ENCODE data around the gene ZNF827.

Gene ZNF827

DNA sequence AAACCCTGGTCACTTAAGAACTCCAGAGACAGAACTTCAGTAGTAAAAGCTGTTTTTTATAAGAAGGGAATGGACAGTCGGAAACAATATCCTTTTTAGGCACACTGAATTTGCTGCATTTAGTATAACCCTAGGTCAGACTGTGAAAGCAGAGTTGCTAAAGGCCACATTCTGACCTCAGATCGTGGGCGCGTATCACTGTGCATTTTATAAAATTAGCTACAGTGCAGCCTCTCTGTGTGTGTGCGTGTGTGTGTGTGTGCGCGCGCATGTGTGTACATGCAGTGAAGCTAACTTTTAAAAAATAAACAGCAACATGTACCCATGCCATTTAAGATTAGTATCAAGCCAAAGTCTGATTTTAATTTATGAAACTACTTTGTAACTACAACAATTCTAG lies 8.0 kb downstream of the ZNF827 start (continued):
- TF ChIP-seq ZNF596 (tag by site-specific recombination; IDR thresholded peaks at IDR 0.05) (no peak), ZNF37A (tag by site-specific recombination; IDR thresholded peaks at IDR 0.05) (no peak), ZNF404 (tag by site-specific recombination; IDR thresholded peaks at IDR 0.05) (no peak), ZNF155 (tag by site-specific recombination; IDR thresholded peaks at IDR 0.05) (no peak)
- TF ChIP-seq, protein P1, sequence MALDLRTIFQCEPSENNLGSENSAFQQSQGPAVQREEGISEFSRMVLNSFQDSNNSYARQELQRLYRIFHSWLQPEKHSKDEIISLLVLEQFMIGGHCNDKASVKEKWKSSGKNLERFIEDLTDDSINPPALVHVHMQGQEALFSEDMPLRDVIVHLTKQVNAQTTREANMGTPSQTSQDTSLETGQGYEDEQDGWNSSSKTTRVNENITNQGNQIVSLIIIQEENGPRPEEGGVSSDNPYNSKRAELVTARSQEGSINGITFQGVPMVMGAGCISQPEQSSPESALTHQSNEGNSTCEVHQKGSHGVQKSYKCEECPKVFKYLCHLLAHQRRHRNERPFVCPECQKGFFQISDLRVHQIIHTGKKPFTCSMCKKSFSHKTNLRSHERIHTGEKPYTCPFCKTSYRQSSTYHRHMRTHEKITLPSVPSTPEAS (tag by site-specific recombination; IDR thresholded peaks at IDR 0.05), result no peak

DNA sequence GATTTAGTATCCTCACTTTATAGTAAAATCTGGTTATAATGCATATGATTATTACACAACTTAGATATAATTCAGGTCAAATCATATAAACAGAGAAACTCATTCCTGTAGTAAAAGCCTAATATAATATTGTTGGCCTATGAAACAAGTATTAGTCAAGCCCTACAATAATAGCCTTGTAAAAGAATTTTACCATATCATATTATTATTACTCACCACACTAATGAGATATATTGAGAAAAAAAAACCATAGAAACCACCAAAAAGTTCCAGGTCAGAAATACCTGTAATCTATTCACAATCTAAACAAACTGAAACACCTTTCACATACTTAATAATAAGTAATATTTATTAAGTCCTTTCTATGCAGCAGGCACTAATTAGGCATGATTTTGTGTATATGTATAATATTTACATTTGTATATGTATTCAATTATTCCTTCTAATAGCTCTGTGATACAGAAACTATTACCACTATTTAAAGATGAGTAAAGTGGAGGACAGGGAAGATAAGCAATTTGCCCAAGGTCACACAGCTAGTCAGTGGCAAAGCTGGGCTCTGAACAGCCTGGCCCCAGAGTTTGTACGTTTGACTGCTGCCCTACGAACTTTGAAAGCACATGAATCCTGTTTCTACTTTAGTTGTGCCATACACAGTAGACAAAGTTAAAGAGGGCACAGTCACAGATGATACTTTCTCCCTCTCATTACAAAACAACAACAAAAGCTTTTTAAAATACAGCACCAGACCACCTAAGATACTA lies 9.0 kb downstream of the ZNF827 start:
- ChIA-PET CTCF (interaction anchor here (0.7 kb wide), 1 partner anchor 22 kb away, joined by 3 read pairs; no protein-coding TSS in a partner anchor), POLR2A (no interaction called here)
- no peak overlapping the region for H3K27ac ChIP-seq (ENCODE audit: extremely low read depth, low read depth, low read length)
- TF ChIP-seq, protein P2, sequence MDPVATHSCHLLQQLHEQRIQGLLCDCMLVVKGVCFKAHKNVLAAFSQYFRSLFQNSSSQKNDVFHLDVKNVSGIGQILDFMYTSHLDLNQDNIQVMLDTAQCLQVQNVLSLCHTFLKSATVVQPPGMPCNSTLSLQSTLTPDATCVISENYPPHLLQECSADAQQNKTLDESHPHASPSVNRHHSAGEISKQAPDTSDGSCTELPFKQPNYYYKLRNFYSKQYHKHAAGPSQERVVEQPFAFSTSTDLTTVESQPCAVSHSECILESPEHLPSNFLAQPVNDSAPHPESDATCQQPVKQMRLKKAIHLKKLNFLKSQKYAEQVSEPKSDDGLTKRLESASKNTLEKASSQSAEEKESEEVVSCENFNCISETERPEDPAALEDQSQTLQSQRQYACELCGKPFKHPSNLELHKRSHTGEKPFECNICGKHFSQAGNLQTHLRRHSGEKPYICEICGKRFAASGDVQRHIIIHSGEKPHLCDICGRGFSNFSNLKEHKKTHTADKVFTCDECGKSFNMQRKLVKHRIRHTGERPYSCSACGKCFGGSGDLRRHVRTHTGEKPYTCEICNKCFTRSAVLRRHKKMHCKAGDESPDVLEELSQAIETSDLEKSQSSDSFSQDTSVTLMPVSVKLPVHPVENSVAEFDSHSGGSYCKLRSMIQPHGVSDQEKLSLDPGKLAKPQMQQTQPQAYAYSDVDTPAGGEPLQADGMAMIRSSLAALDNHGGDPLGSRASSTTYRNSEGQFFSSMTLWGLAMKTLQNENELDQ (tag by site-specific recombination; IDR thresholded peaks at IDR 0.05; ENCODE audit: low read depth), result no peak
- TF ChIP-seq ZBTB48 (tag by site-specific recombination; IDR thresholded peaks at IDR 0.05) (no peak), ZNF19 (tag by site-specific recombination; IDR thresholded peaks at IDR 0.05; ENCODE audit: low read depth) (no peak)
- H3K9me3 ChIP-seq (ENCODE audit: control insufficient read depth, insufficient read depth, low read depth, low read length), result no peaks in the 10 kb centered on the region
- no peak overlapping the region for H3K4me3 ChIP-seq (ENCODE audit: low read depth, low read length)
- no peaks in the 10 kb centered on the region for H3K36me3 ChIP-seq (ENCODE audit: control insufficient read depth in 2 of 2, insufficient read depth in 1 of 2, low read length in 2 of 2)
- H3K4me1 ChIP-seq (ENCODE audit: control insufficient read depth, insufficient read depth, low read length), result peaks cover 5% of the 10 kb centered on the region; the same call in 1 of the 2 replicates

DNA sequence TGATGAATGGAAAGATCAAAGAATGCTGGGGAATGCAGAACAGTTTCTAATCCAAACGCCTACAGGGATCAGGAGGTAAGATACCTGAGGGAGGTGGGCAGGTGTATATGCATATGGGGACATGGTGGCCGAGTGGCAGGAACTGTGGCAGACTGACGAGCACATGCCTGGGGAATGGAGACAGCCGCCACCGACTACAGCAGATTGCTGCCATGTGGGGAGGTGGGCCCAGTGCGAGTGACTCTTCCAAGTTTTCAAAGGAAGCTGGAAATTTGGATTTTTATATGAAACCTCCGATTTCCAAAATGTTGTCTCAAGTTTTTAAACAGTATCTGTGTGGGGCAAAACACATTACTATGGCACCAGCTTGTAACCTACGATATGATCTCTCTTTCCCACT lies 9.9 kb downstream of the ZNF827 start:
- Histone ChIP-seq H3K9me3 (ENCODE audit: control insufficient read depth, insufficient read depth, low read depth, low read length) (no peaks in the 10 kb centered on the region), H3K4me3 (ENCODE audit: low read depth, low read length) (no peak overlapping the region), H3K36me3 (ENCODE audit: control insufficient read depth in 2 of 2, insufficient read depth in 1 of 2, low read length in 2 of 2) (no peaks in the 10 kb centered on the region), H3K4me1 (ENCODE audit: control insufficient read depth, insufficient read depth, low read length) (peaks cover 5% of the 10 kb centered on the region; the same call in 1 of the 2 replicates), H3K27ac (ENCODE audit: extremely low read depth, low read depth, low read length) (no peak overlapping the region)
- CTCF ChIA-PET, result interaction anchor here (0.7 kb wide), 1 partner anchor 23 kb away, joined by 3 read pairs; no protein-coding TSS in a partner anchor
- no peak for TF ChIP-seq ZNF560 (tag by site-specific recombination; IDR thresholded peaks at IDR 0.05; ENCODE audit: borderline replicate concordance)
- TF ChIP-seq ZNF621 (tag by site-specific recombination; IDR thresholded peaks at IDR 0.05), result no peak
- POLR2A ChIA-PET, result no interaction called here

DNA sequence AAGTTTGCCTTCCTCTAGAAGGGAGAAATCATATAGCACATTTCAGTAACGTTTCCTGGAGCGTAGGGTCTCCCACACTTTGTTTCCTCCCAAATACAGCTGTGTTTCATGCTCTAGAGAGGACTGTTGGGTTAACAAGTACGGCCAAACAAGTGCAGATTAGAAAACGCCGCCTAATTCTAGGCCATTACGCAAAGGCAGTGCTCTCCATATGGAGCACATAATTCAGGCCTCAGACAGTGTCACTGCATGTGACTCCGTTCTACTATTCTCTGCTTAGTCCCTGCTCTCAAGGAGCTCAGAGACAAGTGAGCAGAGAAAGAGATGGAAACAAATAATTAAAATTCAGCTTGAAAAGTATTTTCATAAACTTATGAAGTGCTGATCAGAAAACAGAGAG lies 11.6 kb downstream of the ZNF827 start:
- Histone ChIP-seq H3K4me1 (ENCODE audit: control insufficient read depth, insufficient read depth, low read length) (peaks cover 5% of the 10 kb centered on the region; the same call in 1 of the 2 replicates), H3K4me3 (ENCODE audit: low read depth, low read length) (no peak overlapping the region), H3K36me3 (ENCODE audit: control insufficient read depth in 2 of 2, insufficient read depth in 1 of 2, low read length in 2 of 2) (no peaks in the 10 kb centered on the region), H3K9me3 (ENCODE audit: control insufficient read depth, insufficient read depth, low read depth, low read length) (no peaks in the 10 kb centered on the region), H3K27ac (ENCODE audit: extremely low read depth, low read depth, low read length) (no peak overlapping the region)
- CTCF ChIA-PET, result interaction anchor here (0.5 kb wide), 1 partner anchor 40 kb away, joined by 3 read pairs; no protein-coding TSS in a partner anchor
- TF ChIP-seq ZNF404 (tag by site-specific recombination; IDR thresholded peaks at IDR 0.05) (no peak), ZNF747 (tag by site-specific recombination; IDR thresholded peaks at IDR 0.05) (no peak), BCL11B (tag by site-specific recombination; IDR thresholded peaks at IDR 0.05; ENCODE audit: low read depth) (no peak), ZNF626 (tag by site-specific recombination; IDR thresholded peaks at IDR 0.05) (no peak), ZNF274 (IDR thresholded peaks at IDR 0.05; ENCODE audit: low read length) (no peak), ZNF274 (tag by site-specific recombination; IDR thresholded peaks at IDR 0.05; ENCODE audit: borderline replicate concordance) (no peak), ZXDB (tag by site-specific recombination; IDR thresholded peaks at IDR 0.05) (no peak), ZBTB8A (tag by site-specific recombination; IDR thresholded peaks at IDR 0.05) (no peak)
- TF ChIP-seq, protein P3, sequence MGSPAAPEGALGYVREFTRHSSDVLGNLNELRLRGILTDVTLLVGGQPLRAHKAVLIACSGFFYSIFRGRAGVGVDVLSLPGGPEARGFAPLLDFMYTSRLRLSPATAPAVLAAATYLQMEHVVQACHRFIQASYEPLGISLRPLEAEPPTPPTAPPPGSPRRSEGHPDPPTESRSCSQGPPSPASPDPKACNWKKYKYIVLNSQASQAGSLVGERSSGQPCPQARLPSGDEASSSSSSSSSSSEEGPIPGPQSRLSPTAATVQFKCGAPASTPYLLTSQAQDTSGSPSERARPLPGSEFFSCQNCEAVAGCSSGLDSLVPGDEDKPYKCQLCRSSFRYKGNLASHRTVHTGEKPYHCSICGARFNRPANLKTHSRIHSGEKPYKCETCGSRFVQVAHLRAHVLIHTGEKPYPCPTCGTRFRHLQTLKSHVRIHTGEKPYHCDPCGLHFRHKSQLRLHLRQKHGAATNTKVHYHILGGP (tag by site-specific recombination; IDR thresholded peaks at IDR 0.05), result no peak
- POLR2A ChIA-PET, result no interaction called here

Measured in HEK293 (cell line).